Activated effector memory CD4-positive, alpha-beta T cell treated with anti-CD3 and anti-CD28 coated beads, Interleukin-2, amount 50 U/mL, for 16 hours (primary cell): Measurements from ENCODE around the gene PLAAT4.
"Not testable (repeated sequence)": the region's sequence is repeated elsewhere in the genome, so short reads cannot be mapped to it uniquely, and the experiment has no call there.

ENCODE experiments used
- DNase-seq: peaks from one replicate; pipeline ENCODE4 v3.0.0-alpha.2; 2020

PLAAT4 gene

DNA sequence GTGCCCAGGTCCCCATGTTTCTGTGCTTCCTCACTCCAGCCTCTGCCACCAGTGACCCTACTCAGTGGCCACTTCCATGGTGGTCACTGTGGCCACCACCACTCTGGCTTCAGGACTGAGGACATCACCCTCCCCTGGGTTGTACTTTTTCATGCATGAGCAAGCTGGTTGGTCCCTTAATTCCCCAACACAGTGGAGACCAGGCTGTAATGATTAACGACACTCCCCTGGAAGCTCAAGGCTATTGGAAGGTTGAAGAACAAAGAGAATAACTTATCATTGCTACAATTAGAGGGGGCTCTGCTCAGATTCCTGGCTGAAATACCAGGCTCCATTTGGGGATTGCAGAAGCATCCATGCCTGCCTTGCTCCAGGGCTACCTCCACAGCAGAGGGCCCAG is 10.5 kb downstream of the PLAAT4 start:
- no peak for DNase-seq

GRCh38 chr11:63548178-63548577 is 11.6 kb downstream of the PLAAT4 start:
- DNase-seq, result no peak

DNA sequence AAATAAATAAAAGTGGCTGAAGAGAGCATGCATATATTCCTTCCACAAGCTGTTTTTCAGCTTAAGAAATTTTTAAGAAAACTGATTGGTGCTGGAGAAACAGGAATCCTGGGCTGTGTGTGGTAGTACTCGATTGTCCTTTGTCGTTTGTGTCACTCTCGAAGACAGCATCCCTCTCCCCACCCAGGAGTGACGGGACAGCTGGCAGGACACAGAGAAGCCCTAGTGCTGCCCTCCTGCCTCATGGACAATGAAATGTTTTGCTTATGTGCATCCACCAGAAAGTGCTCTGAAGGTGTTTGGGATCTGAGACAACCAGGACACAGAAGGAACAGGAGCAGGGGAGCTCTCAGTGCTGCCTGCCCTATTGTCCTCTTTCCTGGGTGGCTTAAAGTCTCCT is 12.8 kb downstream of the PLAAT4 start:
- no peak for DNase-seq

GRCh38 chr11:63550156-63550700 is 13.6 kb downstream of the PLAAT4 start:
- not testable (repeated sequence) for DNase-seq

- DNase-seq, result no peak
These were observed 14.7 kb downstream of the PLAAT4 start for GRCh38 chr11:63551091-63551888.

- no peak for DNase-seq
These were observed 15.3 kb downstream of the PLAAT4 start for GRCh38 chr11:63551889-63552266.

DNA sequence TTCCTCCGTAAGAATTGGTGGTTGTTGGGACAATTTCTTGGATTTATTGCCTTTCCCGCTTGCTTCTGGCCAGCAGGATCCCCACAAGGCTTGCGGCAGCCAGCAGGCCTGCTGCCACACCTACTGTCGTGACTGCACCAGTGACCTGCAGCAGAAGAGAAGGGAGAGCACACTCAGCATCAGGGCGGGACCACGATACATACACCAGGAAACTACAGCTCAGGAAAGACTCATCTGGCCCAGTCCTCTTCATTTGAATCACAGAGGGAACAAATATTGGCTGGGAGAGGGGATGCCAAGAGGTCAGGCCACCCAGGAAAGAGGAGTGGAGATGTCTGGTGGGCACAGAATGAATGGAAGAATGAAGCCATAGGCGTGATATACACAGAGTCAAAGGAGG is 16.3 kb downstream of the PLAAT4 start:
- no peak for DNase-seq

DNA sequence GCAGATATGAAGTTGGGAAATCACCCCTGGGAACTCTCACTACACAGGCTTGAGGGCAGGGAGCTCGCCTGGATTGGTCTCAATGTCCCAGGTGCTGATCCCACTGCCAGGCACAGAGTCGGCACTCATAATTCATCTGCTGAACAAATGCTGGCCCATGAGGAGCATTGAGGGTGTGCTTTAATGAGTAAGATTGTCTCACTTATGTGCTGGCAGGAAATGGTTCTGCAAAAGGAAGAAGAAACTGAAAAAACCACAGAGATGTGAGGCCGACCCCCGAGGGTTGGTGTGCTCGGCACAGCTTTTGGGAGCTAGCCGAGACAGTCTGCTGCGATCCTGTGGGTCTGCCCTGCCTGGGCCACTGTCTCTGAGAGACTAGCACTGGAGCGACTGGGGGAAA is 17.2 kb downstream of the PLAAT4 start:
- peak; percentile 72 for DNase-seq

- no peak for DNase-seq
These were observed 18.2 kb downstream of the PLAAT4 start for GRCh38 chr11:63554877-63555223.

- no peak for DNase-seq
These were observed 19.9 kb downstream of the PLAAT4 start for GRCh38 chr11:63556404-63557013.

DNA sequence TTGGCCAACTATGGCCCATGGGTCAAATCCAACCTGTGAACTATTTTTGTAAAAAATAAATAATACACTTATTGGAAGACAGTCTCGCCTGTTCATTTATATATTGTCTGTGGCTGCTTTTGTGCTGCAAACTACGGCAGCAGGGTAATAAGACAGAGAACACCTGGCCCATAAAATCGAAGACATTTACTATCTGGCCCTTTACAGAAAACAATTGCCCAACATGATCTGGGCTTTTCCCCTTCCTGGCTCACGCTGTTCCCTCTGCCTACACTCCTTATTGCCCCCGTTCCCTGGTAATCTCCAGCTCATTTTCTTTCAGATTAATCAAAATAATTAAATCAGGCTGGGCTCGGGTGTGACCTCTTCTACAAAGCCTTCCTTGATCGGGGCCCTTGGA is 21.0 kb downstream of the PLAAT4 start:
- no peak for DNase-seq

DNA sequence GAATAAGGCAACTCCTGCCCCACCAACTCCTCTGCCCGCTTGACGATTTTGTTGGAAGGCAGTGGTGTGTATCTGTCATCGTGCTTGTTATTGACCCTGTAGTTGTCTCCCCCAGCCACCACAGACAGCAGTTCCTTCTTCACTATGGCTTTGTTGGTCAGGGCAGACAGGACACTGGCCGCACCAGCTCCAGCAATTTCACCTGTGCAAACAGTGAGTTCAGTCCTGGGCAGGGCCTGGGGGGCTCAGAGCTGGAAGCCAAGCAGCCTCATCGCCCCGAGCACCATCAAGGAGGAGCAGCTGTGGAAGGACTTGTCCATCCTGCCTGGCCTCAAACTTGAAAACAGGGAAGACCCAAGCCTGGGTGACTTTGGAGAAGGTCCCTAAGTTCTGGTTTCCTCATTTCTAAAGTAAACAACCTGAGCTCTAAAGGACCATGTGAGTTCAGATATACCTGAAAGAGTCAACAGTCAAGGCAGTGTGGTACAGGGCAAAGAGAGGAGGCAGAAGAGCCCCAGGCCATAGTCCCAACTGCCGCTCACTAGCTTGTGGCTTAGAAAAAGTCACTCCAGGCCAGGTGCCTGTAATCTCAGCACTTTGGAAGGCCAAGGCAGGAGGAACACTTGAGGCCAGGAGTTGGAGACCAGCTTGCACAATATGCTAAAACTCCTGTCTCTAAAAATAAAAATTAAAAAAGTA is 22.0 kb downstream of the PLAAT4 start:
- DNase-seq, result no peak

GRCh38 chr11:63560506-63561180 is 24.0 kb downstream of the PLAAT4 start:
- DNase-seq, result no peak

DNA sequence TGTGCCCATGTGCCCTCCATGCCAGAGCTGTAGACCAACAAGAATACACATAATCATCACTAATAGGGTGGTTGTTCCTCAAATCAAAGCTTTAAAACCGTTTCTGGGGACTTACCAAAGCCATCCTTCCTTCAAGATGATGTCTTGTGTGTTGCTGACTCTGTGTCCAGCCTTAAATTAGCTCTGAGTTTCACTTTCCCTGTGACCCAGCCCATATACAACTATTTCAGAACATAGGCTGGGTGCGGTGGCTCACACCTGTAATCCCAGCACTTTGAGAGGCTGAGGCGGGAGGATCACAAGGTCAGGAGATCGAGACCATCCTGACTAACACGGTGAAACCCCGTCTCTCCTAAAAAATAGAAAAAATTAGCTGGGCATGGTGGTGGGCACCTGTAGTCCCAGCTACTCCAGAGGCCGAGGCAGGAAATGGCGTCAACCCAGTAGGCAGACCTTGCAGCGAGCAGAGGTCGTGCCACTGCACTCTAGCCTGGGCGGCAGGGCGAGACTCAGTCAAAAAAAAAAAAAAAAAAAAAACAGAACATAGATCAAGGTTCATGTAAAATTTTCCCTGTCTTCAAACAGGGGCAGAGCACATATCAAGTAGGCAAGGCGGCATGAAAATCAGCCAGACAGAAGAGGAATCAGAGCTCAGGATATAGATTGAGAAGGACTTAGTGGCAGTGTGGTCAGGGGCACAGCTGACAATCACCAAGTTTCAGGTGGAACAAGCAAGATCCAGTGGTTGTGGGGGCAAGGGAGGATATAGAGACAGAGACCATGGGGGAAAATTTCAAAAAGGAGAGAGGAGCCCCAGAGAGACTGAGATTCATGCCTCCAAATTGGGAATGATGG is 26.8 kb downstream of the PLAAT4 start, which contains the start of gene PLAAT2:
PLAAT2 (minus strand) TSS at position 179 of the 855 bp plus-strand sequence; CDS start at position 124, 55 bp downstream.
- DNase-seq, result no peak

DNA sequence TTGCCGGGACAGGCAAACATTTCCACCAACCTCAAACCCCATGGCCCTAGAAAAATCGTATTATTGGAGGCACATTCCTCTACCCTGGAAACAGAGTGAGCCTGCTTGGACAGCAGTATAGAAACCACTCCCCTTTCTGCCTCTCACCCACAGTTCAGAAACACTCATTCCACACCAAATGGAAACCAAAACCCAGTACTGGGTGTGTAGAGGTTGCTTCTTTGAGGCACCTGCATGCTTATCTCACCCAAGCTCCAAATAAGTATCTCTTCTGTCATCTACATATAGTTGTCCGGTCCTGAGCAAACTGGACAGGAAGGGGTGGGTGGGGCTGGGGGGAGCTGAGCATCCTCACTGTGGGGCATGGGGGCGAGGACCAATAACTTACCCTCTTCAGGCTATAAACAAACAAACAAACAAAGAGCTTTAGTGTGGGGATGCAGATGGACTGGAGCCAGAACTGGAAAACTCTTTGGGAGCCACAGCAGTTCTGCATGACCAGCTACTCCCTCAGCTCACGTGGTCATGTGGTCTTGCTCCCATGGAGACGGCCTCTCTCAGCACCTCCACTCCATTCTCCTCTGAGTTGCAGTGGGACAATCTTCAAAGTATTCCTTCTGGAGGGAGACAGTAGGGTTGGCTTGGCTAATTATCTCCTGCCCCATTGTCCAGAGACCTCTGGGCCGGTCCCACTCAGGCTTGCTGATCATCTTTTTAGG is 27.6 kb downstream of the PLAAT4 start:
- DNase-seq, result no peak

DNA sequence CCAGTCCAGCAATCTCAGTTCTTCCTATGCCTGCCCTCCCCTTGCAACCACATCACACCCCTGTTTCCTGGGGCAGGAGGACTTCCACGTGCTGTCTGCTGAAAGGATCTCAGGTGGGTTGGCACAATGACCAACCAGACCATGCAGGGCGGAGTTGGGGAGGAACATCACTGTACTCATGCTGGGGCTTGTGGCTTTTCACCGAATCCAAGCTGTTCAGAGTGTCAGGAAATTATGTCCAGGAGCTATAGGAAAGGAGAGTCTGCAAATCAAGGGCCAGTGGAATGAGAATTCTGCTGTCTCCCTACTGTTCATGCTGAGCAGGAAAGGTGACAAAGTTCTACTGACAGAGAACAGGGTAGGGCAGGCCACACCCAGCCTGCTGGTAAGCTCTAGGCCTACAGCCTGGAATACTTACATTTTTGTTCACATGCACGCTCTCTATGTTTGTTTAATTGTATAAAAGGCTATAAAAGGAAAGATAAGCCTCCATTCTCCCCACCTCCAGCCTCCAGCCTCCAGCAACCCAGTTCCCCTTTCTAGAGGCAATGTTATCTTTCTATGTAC is 28.3 kb downstream of the PLAAT4 start:
- no peak for DNase-seq

GRCh38 chr11:63567044-63567840 is 30.6 kb downstream of the PLAAT4 start:
- peak; percentile 86 for DNase-seq

DNA sequence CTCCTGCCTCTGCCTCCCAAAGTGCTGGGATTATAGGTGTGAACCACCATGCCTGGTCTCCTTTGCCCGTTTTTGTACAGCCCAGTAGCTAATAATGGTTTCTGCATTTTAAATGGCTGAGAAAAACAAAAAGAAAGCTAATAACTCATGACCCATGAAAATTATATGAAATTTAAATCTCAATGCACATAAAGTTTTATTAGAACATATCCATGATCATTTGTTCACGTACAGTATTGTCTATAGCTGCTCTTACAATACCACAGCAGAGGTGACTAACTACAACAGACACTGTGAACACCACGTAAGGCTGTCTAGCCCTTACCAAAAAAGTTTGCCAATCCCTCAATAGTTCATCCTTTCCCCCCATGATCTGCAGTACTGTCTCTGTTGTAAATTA is 33.0 kb downstream of the PLAAT4 start:
- DNase-seq, result no peak

- DNase-seq, result no peak
These were observed 35.5 kb downstream of the PLAAT4 start for GRCh38 chr11:63572026-63572688.
